Astrocyte (in vitro differentiated cells and primary cell): ENCODE measurements around the gene ABTB2. TPM values are rescaled to one million over a fixed set of nuclear protein-coding genes. Genes with fewer than 3 reads are reported as not detected.

Experiments used
- DNase-seq: peaks from one replicate; pipeline ENCODE4 v3.0.0-alpha.2; 2010; ENCODE audit warnings: low read depth
- FAIRE-seq: peaks from 2 replicates; lab custom pipeline; 2011; peaks lifted over from hg19 to GRCh38; lab: Jason Lieb, UNC
- H2AFZ ChIP-seq: 2 replicates; pipeline ENCODE4 v1.6.0; 2012; ENCODE audit warnings: low read depth, low read length, inconsistent platforms
- H3K27ac ChIP-seq: 2 replicates; pipeline ENCODE4 v1.5.1; 2011; ENCODE audit warnings: low read depth, low read length, inconsistent platforms
- H3K27me3 ChIP-seq: 2 replicates; pipeline ENCODE4 v1.6.0; 2011; ENCODE audit warnings: low read length, inconsistent platforms; ENCODE audit not compliant: insufficient read depth
- H3K36me3 ChIP-seq: 2 replicates; pipeline ENCODE4 v1.5.1; 2011; ENCODE audit warnings: low read length, inconsistent platforms; ENCODE audit not compliant: insufficient read depth
- H3K4me1 ChIP-seq: 2 replicates; pipeline ENCODE4 v1.5.1; 2011; ENCODE audit warnings: low read length, inconsistent platforms; ENCODE audit not compliant: insufficient read depth
- H3K4me2 ChIP-seq: 2 replicates; pipeline ENCODE4 v1.6.0; 2012; ENCODE audit warnings: low read length, inconsistent platforms
- H3K4me3 ChIP-seq: 2 replicates; pipeline ENCODE4 v1.5.1; 2011; ENCODE audit warnings: low read depth, mild to moderate bottlenecking, low read length, inconsistent platforms; ENCODE audit not compliant: insufficient read depth
- H3K79me2 ChIP-seq: 2 replicates; pipeline ENCODE4 v1.6.0; 2012; ENCODE audit warnings: mild to moderate bottlenecking, low read length, inconsistent platforms; ENCODE audit not compliant: insufficient read depth
- H3K9ac ChIP-seq: 2 replicates; pipeline ENCODE4 v1.6.0; 2012; ENCODE audit warnings: mild to moderate bottlenecking, low read length, inconsistent platforms
- H3K9me3 ChIP-seq: 2 replicates; pipeline ENCODE4 v1.5.1; 2012; ENCODE audit warnings: low read depth, mild to moderate bottlenecking, low read length, inconsistent platforms; ENCODE audit not compliant: insufficient read depth
- H4K20me1 ChIP-seq: 2 replicates; pipeline ENCODE4 v1.6.0; 2012; ENCODE audit warnings: low read length, inconsistent platforms; ENCODE audit not compliant: insufficient read depth
- H3K27ac Mint-ChIP-seq: one replicate; pipeline ENCODE4 v1.8.0; 2021; ENCODE audit warnings: mild to moderate bottlenecking, mixed read lengths; ENCODE audit not compliant: unreplicated experiment
- H3K27me3 Mint-ChIP-seq: one replicate; pipeline ENCODE4 v1.8.0; 2021; ENCODE audit warnings: low read depth, mixed read lengths; ENCODE audit not compliant: unreplicated experiment
- H3K36me3 Mint-ChIP-seq: one replicate; pipeline ENCODE4 v1.8.0; 2021; ENCODE audit warnings: low read depth, mixed read lengths; ENCODE audit not compliant: unreplicated experiment
- H3K4me1 Mint-ChIP-seq: one replicate; pipeline ENCODE4 v1.8.0; 2021; ENCODE audit warnings: low read depth, mixed read lengths; ENCODE audit not compliant: unreplicated experiment
- H3K4me3 Mint-ChIP-seq: one replicate; pipeline ENCODE4 v1.8.0; 2021; ENCODE audit warnings: mild to moderate bottlenecking, moderate library complexity, mixed read lengths; ENCODE audit not compliant: unreplicated experiment
- H3K9me3 Mint-ChIP-seq: one replicate; pipeline ENCODE4 v1.8.0; 2021; ENCODE audit warnings: mild to moderate bottlenecking, mixed read lengths; ENCODE audit not compliant: unreplicated experiment
- CTCF ChIP-seq: IDR thresholded peaks from 2 replicates; pipeline ENCODE4 v1.5.1; 2011; ENCODE audit warnings: low read depth, mild to moderate bottlenecking, inconsistent platforms, low read length, moderate library complexity; ENCODE audit not compliant: insufficient read depth
- EZH2 ChIP-seq: IDR thresholded peaks from 2 replicates; pipeline ENCODE4 v1.6.1; 2012; ENCODE audit warnings: mild to moderate bottlenecking, low read length, inconsistent platforms; ENCODE audit not compliant: insufficient read depth
- total RNA-seq: library from RNA; stranded (reverse); gene quantifications from 2 replicates; pipeline ENCODE4 v1.2.1, GENCODE V29; 2021

ABTB2 gene
- total RNA-seq, 1 donor from 2014 or later: 14.1 TPM

- Mint-ChIP-seq H3K27me3 (no peaks in the 10 kb centered on the region), H3K4me3 (no peak overlapping the region), H3K27ac (no peak overlapping the region), H3K9me3 (no peaks in the 10 kb centered on the region), H3K4me1 (peaks cover 22% of the 10 kb centered on the region), H3K36me3 (peaks cover 17% of the 10 kb centered on the region)
- H3K4me3 ChIP-seq: no peak overlapping the region
- H3K36me3 ChIP-seq: no peaks in the 10 kb centered on the region
- H3K4me2 ChIP-seq: no peak overlapping the region
- no peaks in the 10 kb centered on the region for H3K79me2 ChIP-seq
- no peak for FAIRE-seq
- peaks cover 37% of the 10 kb centered on the region for H4K20me1 ChIP-seq
- no peak overlapping the region for H3K27ac ChIP-seq
- H3K9ac ChIP-seq: no peak overlapping the region
- DNase-seq: no peak
- no peak for TF ChIP-seq CTCF
- no peak for TF ChIP-seq EZH2
- H3K27me3 ChIP-seq: no peaks in the 10 kb centered on the region
- H2AFZ ChIP-seq: no peak overlapping the region
- peaks cover 9% of the 10 kb centered on the region for H3K4me1 ChIP-seq
- no peaks in the 10 kb centered on the region for H3K9me3 ChIP-seq
Observed at GRCh38 chr11:34165121-34165520, 192.7 kb downstream of the ABTB2 start.

- Histone ChIP-seq H3K4me3 (no peak overlapping the region), H3K27ac (no peak overlapping the region), H3K36me3 (peaks cover 2% of the 10 kb centered on the region), H3K9ac (no peak overlapping the region), H3K4me2 (no peak overlapping the region), H3K4me1 (peaks cover 9% of the 10 kb centered on the region), H3K27me3 (no peaks in the 10 kb centered on the region), H3K79me2 (no peaks in the 10 kb centered on the region), H4K20me1 (peaks cover 43% of the 10 kb centered on the region), H2AFZ (no peak overlapping the region), H3K9me3 (no peaks in the 10 kb centered on the region)
- Mint-ChIP-seq H3K27me3 (no peaks in the 10 kb centered on the region), H3K4me1 (peaks cover 7% of the 10 kb centered on the region), H3K36me3 (peaks cover 17% of the 10 kb centered on the region), H3K9me3 (peaks cover under 1% of the 10 kb centered on the region), H3K27ac (no peak overlapping the region), H3K4me3 (no peak overlapping the region)
- FAIRE-seq (no peak), DNase-seq (no peak)
- TF ChIP-seq CTCF (no peak), EZH2 (no peak)
Observed at GRCh38 chr11:34162856-34163255, 195.0 kb downstream of the ABTB2 start.

GRCh38 chr11:34162493-34162820 is 195.4 kb downstream of the ABTB2 start:
- H3K4me1 Mint-ChIP-seq: peaks cover 7% of the 10 kb centered on the region
- Histone ChIP-seq H3K36me3 (peaks cover 2% of the 10 kb centered on the region), H3K4me3 (no peak overlapping the region), H3K27ac (no peak overlapping the region), H3K9ac (no peak overlapping the region), H3K4me1 (peaks cover 9% of the 10 kb centered on the region), H4K20me1 (peaks cover 47% of the 10 kb centered on the region), H3K9me3 (no peaks in the 10 kb centered on the region), H2AFZ (no peak overlapping the region), H3K4me2 (no peak overlapping the region), H3K79me2 (no peaks in the 10 kb centered on the region), H3K27me3 (no peaks in the 10 kb centered on the region)
- DNase-seq: no peak
- no peak overlapping the region for H3K4me3 Mint-ChIP-seq
- H3K36me3 Mint-ChIP-seq: peaks cover 21% of the 10 kb centered on the region
- H3K27ac Mint-ChIP-seq: no peak overlapping the region
- no peak for FAIRE-seq
- H3K9me3 Mint-ChIP-seq: peaks cover 3% of the 10 kb centered on the region
- no peaks in the 10 kb centered on the region for H3K27me3 Mint-ChIP-seq
- TF ChIP-seq CTCF (no peak), EZH2 (no peak)
